ENCODE results near the gene ZNF765.
"Not testable (repeated sequence)": the region's sequence is repeated elsewhere in the genome, so short reads cannot be mapped to it uniquely, and the experiment has no call there.

Gene ZNF765

DNA sequence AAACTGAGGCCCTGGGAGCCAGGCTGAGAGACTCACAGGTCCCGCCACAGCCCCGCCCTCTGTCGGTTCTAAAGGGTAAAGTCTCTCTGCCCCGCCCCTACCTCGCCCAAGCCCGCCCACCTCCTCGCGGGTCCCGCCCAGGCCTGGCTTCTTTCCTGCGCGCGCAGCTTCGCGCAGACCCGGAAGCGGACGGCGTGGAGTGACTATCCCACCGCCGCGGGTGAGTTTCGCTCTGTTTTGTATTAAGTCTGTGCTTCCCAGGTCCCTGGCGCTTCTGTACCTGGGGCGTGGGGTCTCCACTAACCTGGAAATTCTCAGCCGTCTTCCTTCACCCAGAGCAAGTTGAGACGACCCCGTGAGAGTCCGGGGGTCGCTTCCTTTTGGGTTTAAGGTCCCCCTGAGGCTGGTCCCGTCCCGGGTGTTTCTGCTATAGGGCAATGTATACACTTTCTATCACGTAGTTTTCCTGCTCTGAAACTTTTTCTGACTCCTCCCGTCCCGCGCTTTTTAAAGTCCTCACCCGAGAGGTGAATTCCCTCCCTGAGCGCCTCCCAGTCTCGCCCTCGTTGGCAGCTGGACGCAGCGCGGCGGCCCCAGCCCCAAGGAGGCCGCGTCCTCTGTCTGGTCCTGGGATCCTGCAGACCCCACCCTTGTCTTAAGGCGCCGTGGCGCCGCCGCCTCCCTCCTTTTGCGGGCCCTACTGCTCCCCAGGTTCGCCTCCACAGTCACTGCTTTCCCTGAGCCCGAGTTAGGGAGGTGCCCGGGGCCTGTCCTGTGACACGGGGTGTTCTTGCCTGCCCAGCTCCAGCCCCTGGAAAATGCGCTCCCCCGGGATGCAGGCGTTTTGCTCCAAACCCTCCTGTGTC is at the start of gene ZNF765:
TSS of gene ZNF765 (plus strand) at position 176 of the 866 bp plus-strand sequence. CDS start 2,867 bp downstream, outside the sequence.
- peaks cover 24% of the 10 kb centered on the region for H3K4me1 Mint-ChIP-seq (ENCODE audit: low read depth)
- no peaks in the 10 kb centered on the region for H3K27me3 Mint-ChIP-seq
- peaks cover 11% of the 10 kb centered on the region for H3K9me3 Mint-ChIP-seq
- H3K36me3 Mint-ChIP-seq (ENCODE audit: low read depth): peaks cover 27% of the 10 kb centered on the region
- H3K27ac Mint-ChIP-seq: peak within 1 kb of the TSS; percentile 83
- H3K4me3 Mint-ChIP-seq: peak within 1 kb of the TSS; percentile 92

DNA sequence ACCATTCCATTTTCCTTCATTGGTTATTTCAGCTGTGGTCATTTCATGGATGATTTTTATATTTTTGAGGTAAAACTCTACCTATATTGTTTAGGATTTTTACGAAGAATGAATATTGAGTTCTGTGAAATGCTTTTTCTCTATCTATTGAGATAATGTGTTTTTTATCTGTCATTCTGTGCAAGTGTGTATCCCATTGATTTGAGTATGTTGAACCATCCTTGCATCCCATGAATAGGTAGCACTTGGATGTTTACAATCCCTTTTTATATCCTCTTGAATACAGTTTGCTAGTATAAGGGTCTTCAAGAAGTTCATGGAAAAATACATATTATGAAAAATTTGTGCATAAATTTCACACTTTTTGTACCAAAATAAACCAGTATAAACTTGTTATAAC is 39.2 kb upstream of the ZNF765 start:
- Mint-ChIP-seq H3K4me3 (no peak overlapping the region), H3K9me3 (peaks cover 54% of the 10 kb centered on the region), H3K27ac (no peak overlapping the region), H3K4me1 (ENCODE audit: low read depth) (no peaks in the 10 kb centered on the region), H3K36me3 (ENCODE audit: low read depth) (peaks cover 51% of the 10 kb centered on the region), H3K27me3 (no peaks in the 10 kb centered on the region)

DNA sequence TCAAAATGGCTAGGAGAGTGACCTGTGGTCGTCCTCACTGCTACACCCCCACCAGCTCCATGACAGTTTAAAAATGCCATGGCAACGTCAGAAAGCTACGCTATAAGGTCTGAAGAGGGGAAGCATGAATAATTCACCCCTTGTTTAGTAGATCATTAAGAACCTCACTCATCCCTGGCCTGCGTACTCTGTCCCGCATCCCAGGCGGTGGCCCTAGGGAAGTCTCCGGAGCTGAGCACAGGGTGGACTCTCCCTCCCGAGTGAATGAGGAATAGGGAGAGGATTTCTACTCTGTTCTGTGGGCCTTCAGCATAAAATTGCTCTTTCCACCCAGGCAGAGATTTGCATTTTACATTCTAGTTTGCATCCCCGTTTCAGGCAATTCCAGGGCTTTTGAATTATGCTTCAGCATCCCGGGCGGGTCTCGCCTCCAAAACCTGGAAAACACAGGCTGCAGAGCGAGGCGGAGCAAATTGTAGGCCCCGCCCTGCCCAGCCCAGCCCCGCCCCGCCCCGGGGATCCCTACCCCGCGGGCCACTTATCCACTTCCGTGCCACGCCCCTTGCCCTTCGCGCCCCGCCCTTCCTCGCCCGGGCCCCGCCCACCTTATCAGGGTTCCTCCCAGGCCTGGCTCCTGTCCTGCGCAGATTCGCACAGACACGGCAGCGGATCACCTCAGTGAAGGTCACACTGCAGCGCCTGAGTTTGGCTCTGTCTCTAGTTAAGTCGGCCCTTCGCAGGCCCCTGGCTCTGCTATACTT is 36.9 kb upstream of the ZNF765 start:
- Mint-ChIP-seq H3K4me1 (ENCODE audit: low read depth) (no peaks in the 10 kb centered on the region), H3K9me3 (peaks cover 39% of the 10 kb centered on the region), H3K4me3 (no peak overlapping the region), H3K36me3 (ENCODE audit: low read depth) (peaks cover 28% of the 10 kb centered on the region), H3K27me3 (no peaks in the 10 kb centered on the region), H3K27ac (no peak overlapping the region)

DNA sequence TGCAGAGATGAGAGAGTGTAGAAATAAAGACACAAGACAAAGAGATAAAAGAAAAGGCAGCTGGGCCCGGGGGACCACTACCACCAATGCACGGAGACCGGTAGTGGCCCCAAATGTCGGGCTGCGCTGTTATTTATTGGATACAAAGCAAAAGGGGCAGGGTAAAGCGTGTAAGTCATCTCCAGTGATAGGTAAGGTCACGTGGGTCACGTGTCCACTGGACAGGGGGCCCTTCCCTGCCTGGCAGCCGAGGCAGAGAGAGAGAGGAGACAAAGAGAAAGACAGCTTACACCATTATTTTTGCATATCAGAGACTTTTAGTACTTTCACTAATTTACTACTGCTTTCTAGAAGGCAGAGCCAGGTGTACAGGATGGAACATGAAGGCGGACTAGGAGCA is 34.9 kb upstream of the ZNF765 start:
- not testable (repeated sequence) for H3K4me3 Mint-ChIP-seq; H3K27ac Mint-ChIP-seq; H3K4me1 Mint-ChIP-seq (ENCODE audit: low read depth); H3K27me3 Mint-ChIP-seq
- Mint-ChIP-seq H3K9me3 (peaks cover 28% of the 10 kb centered on the region), H3K36me3 (ENCODE audit: low read depth) (peaks cover 16% of the 10 kb centered on the region)

DNA sequence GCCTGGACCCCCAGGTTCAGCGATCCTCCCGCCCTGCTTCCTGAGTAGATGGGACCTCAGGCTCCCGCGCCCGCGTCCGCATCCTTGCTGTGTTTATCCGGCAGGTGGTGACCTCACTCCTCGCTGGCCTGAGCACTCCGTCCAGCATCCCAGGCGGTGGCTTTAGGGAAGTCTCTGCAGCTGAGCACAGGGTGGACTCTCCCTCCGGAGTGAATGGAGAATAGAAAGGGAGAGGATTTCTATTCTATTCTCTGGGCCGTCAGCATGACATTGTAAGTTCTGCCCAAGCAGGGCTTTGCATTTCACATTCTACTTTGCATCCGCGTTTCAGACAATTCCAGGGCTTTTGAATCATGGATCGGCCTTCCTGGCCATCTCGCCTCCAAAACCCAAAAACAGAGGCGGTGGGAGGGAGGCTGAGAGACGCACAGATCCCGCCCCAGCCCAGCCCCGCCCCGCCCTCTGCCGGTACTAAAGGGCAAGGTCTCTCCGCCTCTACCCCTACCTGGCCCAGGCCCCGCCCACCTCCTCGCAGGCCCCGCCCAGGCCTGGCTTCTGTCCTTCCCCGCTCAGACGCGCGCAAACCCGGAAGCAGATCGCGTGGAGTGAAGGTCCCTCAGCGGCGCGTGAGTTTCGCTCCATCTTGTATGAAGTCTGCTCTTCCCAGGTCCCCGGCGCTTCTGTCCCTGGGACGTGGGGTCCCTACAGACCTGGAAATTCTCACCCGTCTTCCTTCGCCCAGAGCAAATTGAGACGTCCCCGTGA is 29.6 kb upstream of the ZNF765 start, which contains the start of gene ZNF525:
TSS of gene ZNF525 (plus strand) at position 572 of the 765 bp plus-strand sequence. CDS start 6,577 bp downstream, outside the sequence.
- H3K36me3 Mint-ChIP-seq (ENCODE audit: low read depth): peaks cover 22% of the 10 kb centered on the region
- no peaks in the 10 kb centered on the region for H3K27me3 Mint-ChIP-seq
- peaks cover 24% of the 10 kb centered on the region for H3K4me1 Mint-ChIP-seq (ENCODE audit: low read depth)
- peaks cover 8% of the 10 kb centered on the region for H3K9me3 Mint-ChIP-seq
- H3K27ac Mint-ChIP-seq: peak within 1 kb of the TSS; percentile 91
- peak within 1 kb of the TSS; percentile 88 for H3K4me3 Mint-ChIP-seq

GRCh38 chr19:53365899-53366493 is 29.0 kb upstream of the ZNF765 start:
- peak overlapping the region; percentile 88 for H3K4me3 Mint-ChIP-seq
- peak overlapping the region; percentile 91 for H3K27ac Mint-ChIP-seq
- no peaks in the 10 kb centered on the region for H3K27me3 Mint-ChIP-seq
- peaks cover 29% of the 10 kb centered on the region for H3K36me3 Mint-ChIP-seq (ENCODE audit: low read depth)
- H3K9me3 Mint-ChIP-seq: peaks cover 11% of the 10 kb centered on the region
- H3K4me1 Mint-ChIP-seq (ENCODE audit: low read depth): peaks cover 24% of the 10 kb centered on the region

DNA sequence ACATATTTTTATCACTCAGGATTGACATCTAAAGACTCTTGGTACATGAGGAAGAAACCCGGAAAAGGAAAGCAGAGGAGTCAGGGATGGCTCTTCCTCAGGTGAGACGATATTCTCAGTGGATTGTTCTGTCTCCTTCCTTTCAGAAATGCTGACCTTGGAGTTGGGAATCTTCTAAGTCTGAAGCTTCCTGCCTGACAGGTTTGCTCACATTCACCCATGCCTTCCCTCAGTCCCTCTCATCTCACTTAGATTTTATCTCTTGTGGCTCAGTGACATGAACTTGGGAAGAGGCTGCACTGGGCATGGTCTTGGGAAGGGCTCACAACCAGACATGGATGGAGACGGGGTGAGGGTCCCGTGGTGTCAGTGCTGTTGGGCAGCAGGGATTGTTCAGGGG is 22.8 kb upstream of the ZNF765 start:
- Mint-ChIP-seq H3K27me3 (no peaks in the 10 kb centered on the region), H3K4me1 (ENCODE audit: low read depth) (peaks cover 9% of the 10 kb centered on the region), H3K9me3 (peaks cover 14% of the 10 kb centered on the region), H3K27ac (no peak overlapping the region), H3K36me3 (ENCODE audit: low read depth) (peaks cover 87% of the 10 kb centered on the region), H3K4me3 (no peak overlapping the region)

- Mint-ChIP-seq H3K4me3 (no peak overlapping the region), H3K4me1 (ENCODE audit: low read depth) (no peaks in the 10 kb centered on the region), H3K27me3 (no peaks in the 10 kb centered on the region), H3K27ac (no peak overlapping the region), H3K36me3 (ENCODE audit: low read depth) (peaks cover 88% of the 10 kb centered on the region), H3K9me3 (peaks cover 16% of the 10 kb centered on the region)
These were observed 20.7 kb upstream of the ZNF765 start for GRCh38 chr19:53374288-53374687.

- no peak overlapping the region for H3K27ac Mint-ChIP-seq
- H3K9me3 Mint-ChIP-seq: peaks cover 18% of the 10 kb centered on the region
- H3K4me3 Mint-ChIP-seq: no peak overlapping the region
- H3K36me3 Mint-ChIP-seq (ENCODE audit: low read depth): peaks cover 91% of the 10 kb centered on the region
- no peaks in the 10 kb centered on the region for H3K4me1 Mint-ChIP-seq (ENCODE audit: low read depth)
- no peaks in the 10 kb centered on the region for H3K27me3 Mint-ChIP-seq
These were observed 20.2 kb upstream of the ZNF765 start for GRCh38 chr19:53374743-53375142.

DNA sequence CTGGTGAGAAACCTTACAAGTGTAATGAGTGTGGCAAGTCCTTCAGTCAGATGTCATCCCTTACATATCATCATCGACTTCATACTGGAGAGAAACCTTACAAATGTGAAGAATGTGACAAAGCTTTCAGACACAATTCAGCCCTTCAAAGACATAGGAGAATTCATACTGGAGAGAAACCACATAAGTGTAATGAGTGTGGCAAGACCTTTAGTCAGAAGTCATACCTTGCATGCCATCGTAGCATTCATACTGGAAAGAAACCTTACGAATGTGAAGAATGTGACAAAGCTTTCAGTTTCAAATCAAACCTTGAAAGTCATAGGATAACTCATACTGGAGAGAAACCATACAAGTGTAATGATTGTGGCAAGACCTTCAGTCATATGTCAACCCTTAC is 13.6 kb upstream of the ZNF765 start:
- Mint-ChIP-seq H3K4me3 (no peak overlapping the region), H3K4me1 (ENCODE audit: low read depth) (no peaks in the 10 kb centered on the region), H3K36me3 (ENCODE audit: low read depth) (peaks cover 95% of the 10 kb centered on the region), H3K27me3 (no peaks in the 10 kb centered on the region), H3K27ac (no peak overlapping the region), H3K9me3 (peaks cover 64% of the 10 kb centered on the region)

DNA sequence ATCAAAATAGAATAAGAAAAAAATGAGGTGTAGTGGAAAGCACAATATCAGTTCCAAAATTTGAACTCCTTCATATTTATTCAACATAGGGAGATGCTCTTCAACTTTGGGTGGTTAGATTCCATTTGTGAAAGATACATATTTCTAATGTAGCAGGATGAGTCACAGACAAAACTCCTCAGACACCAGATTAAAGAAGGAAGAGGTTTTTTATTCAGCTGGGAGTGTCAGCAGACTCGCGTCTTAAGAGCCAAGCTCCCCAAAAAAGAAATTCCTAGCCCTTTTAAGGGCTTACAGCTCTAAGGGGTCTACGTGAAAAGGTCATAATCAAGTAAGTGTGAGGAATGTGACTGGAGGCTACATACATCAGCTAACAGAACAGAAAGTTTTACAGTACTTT is 6.8 kb upstream of the ZNF765 start:
- Mint-ChIP-seq H3K9me3 (peaks cover 43% of the 10 kb centered on the region), H3K4me3 (no peak overlapping the region), H3K36me3 (ENCODE audit: low read depth) (peaks cover 58% of the 10 kb centered on the region), H3K4me1 (ENCODE audit: low read depth) (no peaks in the 10 kb centered on the region), H3K27ac (no peak overlapping the region), H3K27me3 (no peaks in the 10 kb centered on the region)

DNA sequence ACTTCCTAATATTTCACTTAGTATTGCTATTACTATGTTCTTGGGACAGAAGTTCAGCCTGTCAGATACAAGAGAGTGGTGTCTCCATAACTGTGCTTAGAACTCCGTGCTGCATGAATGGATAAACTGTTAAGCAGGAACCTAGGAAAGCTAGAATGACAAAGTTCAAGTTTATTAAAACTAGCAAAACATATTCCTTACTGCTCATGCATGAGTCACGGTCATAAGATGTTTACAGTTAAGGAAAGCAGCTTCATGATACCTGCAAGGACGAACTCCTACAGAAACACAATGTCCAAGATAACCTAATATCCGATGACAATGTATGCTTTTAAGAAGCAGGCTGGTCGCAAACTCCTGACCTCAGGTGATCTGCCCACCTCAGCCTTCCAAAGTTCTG is 6.0 kb upstream of the ZNF765 start:
- Mint-ChIP-seq H3K27ac (no peak overlapping the region), H3K36me3 (ENCODE audit: low read depth) (peaks cover 51% of the 10 kb centered on the region), H3K27me3 (no peaks in the 10 kb centered on the region), H3K9me3 (peaks cover 43% of the 10 kb centered on the region), H3K4me3 (no peak overlapping the region), H3K4me1 (ENCODE audit: low read depth) (no peaks in the 10 kb centered on the region)

DNA sequence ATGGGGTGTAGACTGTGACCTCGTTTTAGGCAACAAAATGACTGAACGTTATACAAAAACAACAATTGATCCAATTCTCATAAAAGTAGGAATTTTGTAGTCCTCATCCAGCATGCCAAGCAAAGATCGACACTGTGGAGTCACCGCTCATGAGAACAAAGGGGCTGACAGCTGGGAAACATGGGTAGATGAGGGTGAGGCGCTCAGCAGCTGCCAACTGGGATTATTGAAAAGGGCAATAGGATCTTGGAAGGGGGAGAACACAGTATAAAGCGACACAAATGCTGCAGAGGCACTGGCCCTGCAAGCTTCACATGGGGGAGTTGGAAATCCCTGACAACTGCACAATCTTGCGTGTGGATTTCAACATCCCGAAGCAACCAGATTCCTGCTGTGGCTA is 5.4 kb upstream of the ZNF765 start:
- Mint-ChIP-seq H3K4me1 (ENCODE audit: low read depth) (peaks cover under 1% of the 10 kb centered on the region), H3K27ac (no peak overlapping the region), H3K36me3 (ENCODE audit: low read depth) (peaks cover 48% of the 10 kb centered on the region), H3K27me3 (no peaks in the 10 kb centered on the region), H3K4me3 (no peak overlapping the region), H3K9me3 (peaks cover 40% of the 10 kb centered on the region)

- Mint-ChIP-seq H3K9me3 (peaks cover 36% of the 10 kb centered on the region), H3K4me1 (ENCODE audit: low read depth) (peaks cover 4% of the 10 kb centered on the region), H3K4me3 (no peak overlapping the region), H3K27me3 (no peaks in the 10 kb centered on the region), H3K36me3 (ENCODE audit: low read depth) (peaks cover 44% of the 10 kb centered on the region), H3K27ac (no peak overlapping the region)
These were observed 5.0 kb upstream of the ZNF765 start for GRCh38 chr19:53389978-53390377.
